CD4-positive, alpha-beta T cell (primary cell): ENCODE data around the gene SELPLG. TPM values are rescaled to one million over a fixed set of nuclear protein-coding genes. Genes with fewer than 3 reads are reported as not detected.

Experiments
- ATAC-seq: fragments of 200-7000 bp; cut with Tn5 transposase; one replicate; pipeline ENCODE4 v1.10.0; 2022; ENCODE audit warnings: mild to moderate bottlenecking; ENCODE audit not compliant: poor library complexity
- CTCF ChIA-PET: fragments of 350-600 bp; sonication (Branson Sonifier 250); formaldehyde crosslinking; loops from one replicate; lab custom pipeline; 2021; ENCODE audit warnings: antibody characterized with exemption, inconsistent platforms; lab: Charles Lee
- POLR2A ChIA-PET: fragments of 350-600 bp; sonication (Branson Sonifier 250); formaldehyde crosslinking; loops from one replicate; lab custom pipeline; 2021; ENCODE audit warnings: antibody characterized with exemption, inconsistent platforms; lab: Charles Lee
- DNase-seq, 14 experiments: peaks; one replicate each; pipeline ENCODE4 v3.0.0-alpha.2; 2013 to 2020; ENCODE audit warnings: mixed read lengths in 2 of 14
- H3K27ac ChIP-seq, 2 donors: one replicate each; pipeline versions ENCODE4 v1.5.1 to v1.7.0; 2013; ENCODE audit warnings: low read length in 2 of 2, low read depth in 1 of 2, mild to moderate bottlenecking in 1 of 2
- H3K27me3 ChIP-seq, 2 experiments: 1 replicate in 1 of 2; 2 replicates in 1 of 2; pipeline versions ENCODE4 v1.6.1 to v1.7.0; 2013; ENCODE audit warnings: low read length in 2 of 2, control low read depth in 1 of 2, mild to moderate bottlenecking in 1 of 2, moderate library complexity in 1 of 2; ENCODE audit not compliant: insufficient read depth in 2 of 2, control insufficient read depth in 1 of 2
- H3K36me3 ChIP-seq: one replicate; pipeline ENCODE4 v1.6.1; 2013; ENCODE audit warnings: low read length, control low read depth; ENCODE audit not compliant: insufficient read depth
- H3K4me1 ChIP-seq: one replicate; pipeline ENCODE4 v1.6.1; 2013; ENCODE audit warnings: low read length, control low read depth; ENCODE audit not compliant: insufficient read depth
- H3K4me3 ChIP-seq: one replicate; pipeline ENCODE4 v1.5.1; 2013; ENCODE audit warnings: mild to moderate bottlenecking, low read length, moderate library complexity
- H3K9me3 ChIP-seq, 2 experiments: 1 replicate in 1 of 2; 2 replicates in 1 of 2; pipeline versions ENCODE4 v1.6.1 to v1.7.0; 2013; ENCODE audit warnings: low read length in 2 of 2, mild to moderate bottlenecking in 2 of 2, control low read depth in 1 of 2, moderate library complexity in 1 of 2; ENCODE audit not compliant: control insufficient read depth in 1 of 2, insufficient read depth in 1 of 2
- H3K27ac Mint-ChIP-seq: one replicate; pipeline ENCODE4 v1.8.0; 2020; ENCODE audit warnings: mixed read lengths
- H3K27me3 Mint-ChIP-seq: one replicate; pipeline ENCODE4 v1.8.0; 2021; ENCODE audit warnings: mixed read lengths
- H3K36me3 Mint-ChIP-seq: one replicate; pipeline ENCODE4 v1.8.0; 2021; ENCODE audit warnings: low read depth, mixed read lengths
- H3K4me1 Mint-ChIP-seq: one replicate; pipeline ENCODE4 v1.8.0; 2021; ENCODE audit warnings: low read depth, mixed read lengths
- H3K4me3 Mint-ChIP-seq: one replicate; pipeline ENCODE4 v1.8.0; 2020; ENCODE audit warnings: mild to moderate bottlenecking, mixed read lengths
- H3K9me3 Mint-ChIP-seq: one replicate; pipeline ENCODE4 v1.8.0; 2020; ENCODE audit warnings: mixed read lengths
- intact Hi-C, 2 experiments: fragments of 100-400 bp; cut with DNase I in 1 of 2; cut with micrococcal nuclease in 1 of 2; formaldehyde crosslinking; loops; one replicate each; pipeline versions ENCODE4 v1.15.1 to v1.9.0; 2023 to 2025; cut with DNase I, micrococcal nuclease
- total RNA-seq, 174 experiments: library from RNA in 2 of 174; stranded (reverse) in 2 of 174; gene quantifications; one replicate each; pipeline ENCODE4 v1.2.3 and lab custom pipeline; 2021 to 2026
- TF ChIP-seq, protein P1 (sequence below): fragments of 200-600 bp; IDR thresholded peaks from one replicate; pipeline ENCODE4 v1.8.0; 2022; ENCODE audit warnings: antibody characterized with exemption, mild to moderate bottlenecking

Gene SELPLG
- total RNA-seq, 2 experiments from 2014 or later, result 25.7 to 27.8 TPM

DNA sequence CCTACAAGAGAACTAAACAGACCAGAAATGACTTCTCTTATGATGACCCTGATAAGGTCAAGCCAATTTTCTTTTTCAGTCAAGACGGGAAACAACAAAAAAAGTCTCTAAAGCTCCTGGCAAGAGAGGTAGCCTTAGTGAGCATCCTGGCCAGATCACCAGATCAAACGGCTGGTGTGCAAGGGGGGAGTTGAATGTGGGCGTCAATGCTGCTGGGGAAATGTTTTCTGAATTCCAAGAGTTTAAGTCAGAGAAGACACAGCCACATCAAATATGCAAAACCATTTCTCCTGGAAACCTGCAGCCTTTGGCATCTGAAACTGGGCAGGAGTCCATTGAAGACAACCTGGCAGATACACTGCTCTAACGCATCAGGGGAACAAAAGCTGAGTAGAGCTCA lies 16.0 kb upstream of the SELPLG start:
- peaks cover 26% of the 10 kb centered on the region for H3K4me1 Mint-ChIP-seq
- Histone ChIP-seq H3K9me3 (no peaks in the 10 kb centered on the region), H3K36me3 (no peaks in the 10 kb centered on the region), H3K4me1 (peaks cover 21% of the 10 kb centered on the region), H3K27me3 (no peaks in the 10 kb centered on the region), H3K4me3 (no peak overlapping the region), H3K27ac (no peak overlapping the region)
- POLR2A ChIA-PET, result interaction anchor here (0.8 to 0.9 kb wide), 2 partner anchors 14 to 15 kb away, joined by 3 to 4 read pairs; no protein-coding TSS in a partner anchor
- H3K36me3 Mint-ChIP-seq, result no peaks in the 10 kb centered on the region
- CTCF ChIA-PET, result interaction anchor here (0.7 kb wide), 1 partner anchor 32 kb away, joined by 3 read pairs; no protein-coding TSS in a partner anchor
- intact Hi-C loops, result no loop called here
- H3K9me3 Mint-ChIP-seq, result no peaks in the 10 kb centered on the region
- no peak overlapping the region for H3K4me3 Mint-ChIP-seq
- TF ChIP-seq, protein P1, sequence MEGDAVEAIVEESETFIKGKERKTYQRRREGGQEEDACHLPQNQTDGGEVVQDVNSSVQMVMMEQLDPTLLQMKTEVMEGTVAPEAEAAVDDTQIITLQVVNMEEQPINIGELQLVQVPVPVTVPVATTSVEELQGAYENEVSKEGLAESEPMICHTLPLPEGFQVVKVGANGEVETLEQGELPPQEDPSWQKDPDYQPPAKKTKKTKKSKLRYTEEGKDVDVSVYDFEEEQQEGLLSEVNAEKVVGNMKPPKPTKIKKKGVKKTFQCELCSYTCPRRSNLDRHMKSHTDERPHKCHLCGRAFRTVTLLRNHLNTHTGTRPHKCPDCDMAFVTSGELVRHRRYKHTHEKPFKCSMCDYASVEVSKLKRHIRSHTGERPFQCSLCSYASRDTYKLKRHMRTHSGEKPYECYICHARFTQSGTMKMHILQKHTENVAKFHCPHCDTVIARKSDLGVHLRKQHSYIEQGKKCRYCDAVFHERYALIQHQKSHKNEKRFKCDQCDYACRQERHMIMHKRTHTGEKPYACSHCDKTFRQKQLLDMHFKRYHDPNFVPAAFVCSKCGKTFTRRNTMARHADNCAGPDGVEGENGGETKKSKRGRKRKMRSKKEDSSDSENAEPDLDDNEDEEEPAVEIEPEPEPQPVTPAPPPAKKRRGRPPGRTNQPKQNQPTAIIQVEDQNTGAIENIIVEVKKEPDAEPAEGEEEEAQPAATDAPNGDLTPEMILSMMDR, result no peak
- ATAC-seq, result no peak
- no peak overlapping the region for H3K27ac Mint-ChIP-seq
- no peak for DNase-seq
- H3K27me3 Mint-ChIP-seq, result no peaks in the 10 kb centered on the region

DNA sequence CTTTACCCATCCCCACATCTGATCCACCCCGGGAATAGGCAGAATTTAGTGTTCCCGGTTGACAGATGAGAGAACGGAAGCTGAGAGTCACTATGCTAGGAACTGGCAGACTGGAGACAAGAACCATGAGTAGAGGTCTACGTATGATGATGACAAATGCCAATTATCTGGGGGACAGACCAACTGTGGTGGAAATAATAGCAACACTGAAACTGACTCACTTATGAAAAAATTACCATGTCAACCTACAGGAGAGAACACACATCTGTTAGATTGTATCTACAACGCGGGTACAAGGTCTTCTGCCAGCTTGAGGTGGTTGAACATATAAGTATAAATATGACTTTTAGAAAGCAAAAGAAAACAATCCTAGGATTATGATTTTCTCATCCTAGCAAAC lies 15.4 kb upstream of the SELPLG start:
- H3K27ac ChIP-seq, result no peak overlapping the region
- no peak overlapping the region for H3K4me3 Mint-ChIP-seq
- peaks cover 24% of the 10 kb centered on the region for H3K4me1 ChIP-seq
- CTCF ChIA-PET, result interaction anchor here (0.7 kb wide), 1 partner anchor 31 kb away, joined by 3 read pairs; no protein-coding TSS in a partner anchor
- POLR2A ChIA-PET, result interaction anchor here (0.8 kb wide), 1 partner anchor 14 kb away, joined by 4 read pairs; no protein-coding TSS in a partner anchor
- DNase-seq, result no peak
- H3K27me3 Mint-ChIP-seq, result no peaks in the 10 kb centered on the region
- H3K36me3 Mint-ChIP-seq, result no peaks in the 10 kb centered on the region
- H3K4me3 ChIP-seq, result no peak overlapping the region
- H3K27me3 ChIP-seq, result no peaks in the 10 kb centered on the region
- ATAC-seq, result no peak
- no peak overlapping the region for H3K27ac Mint-ChIP-seq
- peaks cover 31% of the 10 kb centered on the region for H3K4me1 Mint-ChIP-seq
- no peaks in the 10 kb centered on the region for H3K9me3 ChIP-seq
- no peaks in the 10 kb centered on the region for H3K9me3 Mint-ChIP-seq
- TF ChIP-seq, protein P1, result no peak
- intact Hi-C loops, result no loop called here
- no peaks in the 10 kb centered on the region for H3K36me3 ChIP-seq

DNA sequence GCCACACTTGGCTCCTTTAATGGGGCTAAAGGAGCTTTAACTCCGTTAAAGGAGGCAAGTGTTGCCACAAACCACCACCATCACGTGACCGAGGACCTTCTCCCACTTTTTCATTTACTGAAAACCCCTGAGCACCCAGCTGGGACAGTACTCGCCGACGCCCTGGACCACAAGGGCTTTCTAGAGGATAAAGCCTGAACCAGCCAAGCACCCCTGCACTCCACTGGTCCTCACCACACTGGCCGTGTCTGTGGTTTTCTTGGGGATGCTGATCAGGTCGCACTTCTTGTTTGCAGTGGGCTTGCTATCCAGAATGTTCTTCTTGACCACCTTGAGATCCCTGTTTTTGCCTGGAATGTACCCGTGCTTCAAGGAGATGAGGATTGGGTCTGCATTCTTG lies 14.7 kb upstream of the SELPLG start:
- intact Hi-C loops, result no loop called here
- TF ChIP-seq, protein P1, result no peak
- H3K4me3 Mint-ChIP-seq, result no peak overlapping the region
- no peaks in the 10 kb centered on the region for H3K9me3 Mint-ChIP-seq
- ATAC-seq (no peak), DNase-seq (no peak)
- peaks cover 31% of the 10 kb centered on the region for H3K4me1 Mint-ChIP-seq
- H3K27ac Mint-ChIP-seq, result no peak overlapping the region
- Histone ChIP-seq H3K9me3 (no peaks in the 10 kb centered on the region), H3K36me3 (no peaks in the 10 kb centered on the region), H3K4me3 (no peak overlapping the region), H3K4me1 (peaks cover 24% of the 10 kb centered on the region), H3K27ac (no peak overlapping the region), H3K27me3 (no peaks in the 10 kb centered on the region)
- no peaks in the 10 kb centered on the region for H3K27me3 Mint-ChIP-seq
- ChIA-PET POLR2A (interaction anchor here (4.4 kb wide), 1 partner anchor 15 kb away, joined by 70 read pairs; the partner anchor contains the start of gene SELPLG), CTCF (interaction anchor here (1.0 kb wide), 1 partner anchor 16 kb away, joined by 3 read pairs; no protein-coding TSS in a partner anchor)
- H3K36me3 Mint-ChIP-seq, result no peaks in the 10 kb centered on the region
